GM13976 (cell line): Measurements from ENCODE around the gene EXOC6.

Experiments used
- DNase-seq: peaks from one replicate; pipeline ENCODE4 v3.0.0; 2012; ENCODE audit warnings: low spot score
- CTCF ChIP-seq: IDR thresholded peaks from 2 replicates; pipeline ENCODE4 v1.5.1; 2012; ENCODE audit warnings: borderline replicate concordance, mild to moderate bottlenecking; ENCODE audit not compliant: insufficient read depth; ENCODE audit errors: extremely low read depth, missing control alignments, control extremely low read depth
- in situ Hi-C: fragments of 300-500 bp; cut with MboI; formaldehyde crosslinking; loops from one replicate; pipeline ENCODE4 v1.12.0; 2022; ENCODE audit warnings: low sequenced_read_pairs, mixed read lengths, inconsistent platforms; ENCODE audit not compliant: unreplicated experiment

Gene EXOC6

GRCh38 chr10:92918603-92919002, 70.3 kb downstream of the EXOC6 start:
- no peak for TF ChIP-seq CTCF

DNA sequence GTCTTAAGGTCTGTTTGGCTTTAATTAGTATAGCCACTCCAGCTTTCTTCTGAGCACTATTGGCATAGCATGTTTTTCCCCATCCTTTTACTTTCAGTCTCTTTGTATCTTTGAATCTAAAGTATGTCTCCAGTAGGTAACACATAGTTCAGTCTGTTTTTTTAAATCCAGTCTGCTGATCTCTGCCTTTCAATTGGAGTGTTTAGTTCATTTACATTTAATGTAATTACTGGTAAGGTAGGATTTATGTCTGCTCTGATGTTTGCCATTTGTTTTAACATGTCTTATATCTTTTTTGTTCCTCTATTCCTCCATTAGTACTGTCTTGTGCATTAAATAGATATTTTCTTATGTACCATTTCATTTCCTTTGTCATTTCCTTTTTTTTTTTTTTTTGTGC, 72.5 kb downstream of the EXOC6 start:
- no peak for TF ChIP-seq CTCF
- no peak for DNase-seq
- in situ Hi-C loops, result no loop called here

More at GRCh38 chr10:92918603-92919002, 70.3 kb downstream of the EXOC6 start:
- no peak for DNase-seq
- in situ Hi-C loops, result no loop called here

DNA sequence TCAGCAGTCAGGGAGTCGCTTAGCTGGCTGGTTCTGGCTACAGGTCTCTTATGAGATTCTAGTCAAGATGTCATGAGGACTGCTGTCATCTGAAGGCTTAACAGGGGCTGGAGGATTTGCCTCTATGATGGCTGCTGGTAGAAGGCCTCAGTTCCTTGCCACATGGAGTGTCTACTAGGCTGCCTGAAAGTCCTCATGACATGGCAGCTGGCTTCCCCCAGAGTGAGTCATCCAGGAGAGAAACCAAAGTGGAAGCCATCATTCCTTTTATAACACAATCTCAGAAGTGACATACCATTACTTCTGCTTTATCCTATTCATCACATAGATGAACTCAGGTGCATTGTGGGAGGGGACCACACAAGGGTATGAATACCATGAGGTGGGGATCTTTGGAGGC, 75.1 kb downstream of the EXOC6 start:
- no peak for TF ChIP-seq CTCF
- DNase-seq, result no peak

DNA sequence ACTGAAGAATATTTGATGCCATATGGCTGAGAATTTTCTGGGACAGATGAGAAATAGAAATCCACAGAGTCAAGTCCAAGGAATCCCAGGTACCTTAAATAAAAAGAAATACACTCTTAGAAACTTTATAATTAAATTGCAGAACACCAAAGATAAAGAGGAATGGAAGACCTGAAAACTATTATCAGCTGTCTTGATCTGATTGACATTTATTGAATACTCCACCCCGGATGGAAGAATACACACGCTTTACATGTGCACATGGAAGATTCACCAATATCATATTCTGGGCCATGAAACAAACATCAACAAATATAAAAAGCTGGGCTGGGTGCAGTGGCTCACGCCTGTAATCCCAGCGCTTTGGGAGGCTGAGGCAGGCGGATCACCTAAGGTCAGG, 81.6 kb downstream of the EXOC6 start:
- no peak for TF ChIP-seq CTCF
- in situ Hi-C loops, result no loop called here
- no peak for DNase-seq

More for the DNA sequence above, 75.1 kb downstream of the EXOC6 start:
- in situ Hi-C loops, result no loop called here

- DNase-seq, result no peak
- in situ Hi-C loops, result no loop called here
- TF ChIP-seq CTCF, result no peak
Observed at GRCh38 chr10:92931597-92931996, 83.3 kb downstream of the EXOC6 start.

DNA sequence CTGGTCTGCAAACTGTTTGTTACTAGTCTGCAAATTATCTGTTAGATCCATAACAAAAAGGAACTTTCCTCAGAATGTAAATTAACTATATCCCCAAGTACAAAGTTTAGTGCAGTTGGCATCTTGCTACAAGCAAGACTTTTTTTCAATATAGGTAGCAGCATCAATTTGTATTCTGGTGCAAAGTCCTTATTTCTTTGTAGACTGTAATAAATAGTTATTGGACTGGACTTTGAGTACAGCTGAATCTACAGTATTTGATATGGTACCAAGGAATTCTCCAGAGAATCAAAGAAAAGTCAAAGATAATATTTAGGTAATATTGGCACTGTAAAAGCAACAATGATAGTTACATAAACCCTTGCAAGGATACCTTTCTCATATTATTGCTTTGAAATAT, 89.6 kb downstream of the EXOC6 start:
- in situ Hi-C loops, result no loop called here
- TF ChIP-seq CTCF, result no peak
- DNase-seq, result no peak

DNA sequence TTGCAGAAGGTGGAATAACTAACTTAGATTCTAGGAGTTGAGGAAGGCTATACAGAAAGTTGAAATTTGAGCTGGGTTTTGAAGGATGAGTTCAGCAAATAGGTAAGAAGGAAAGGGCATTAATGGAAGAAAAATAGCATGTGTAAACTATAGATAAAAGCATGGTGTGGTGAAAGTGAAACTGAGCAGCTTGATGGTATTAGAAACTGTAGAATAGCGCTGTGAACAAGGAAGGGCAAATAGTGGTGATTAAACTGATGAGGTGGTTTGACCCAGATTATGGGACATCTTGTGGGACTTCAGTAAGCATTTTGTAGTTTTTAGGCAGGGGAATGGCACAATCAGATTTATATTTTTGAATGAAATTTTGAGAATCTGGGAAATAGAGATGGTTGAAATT, 90.5 kb downstream of the EXOC6 start:
- TF ChIP-seq CTCF, result no peak
- in situ Hi-C loops, result no loop called here
- no peak for DNase-seq
